ENCODE results near the gene LMBR1.

Gene LMBR1

DNA sequence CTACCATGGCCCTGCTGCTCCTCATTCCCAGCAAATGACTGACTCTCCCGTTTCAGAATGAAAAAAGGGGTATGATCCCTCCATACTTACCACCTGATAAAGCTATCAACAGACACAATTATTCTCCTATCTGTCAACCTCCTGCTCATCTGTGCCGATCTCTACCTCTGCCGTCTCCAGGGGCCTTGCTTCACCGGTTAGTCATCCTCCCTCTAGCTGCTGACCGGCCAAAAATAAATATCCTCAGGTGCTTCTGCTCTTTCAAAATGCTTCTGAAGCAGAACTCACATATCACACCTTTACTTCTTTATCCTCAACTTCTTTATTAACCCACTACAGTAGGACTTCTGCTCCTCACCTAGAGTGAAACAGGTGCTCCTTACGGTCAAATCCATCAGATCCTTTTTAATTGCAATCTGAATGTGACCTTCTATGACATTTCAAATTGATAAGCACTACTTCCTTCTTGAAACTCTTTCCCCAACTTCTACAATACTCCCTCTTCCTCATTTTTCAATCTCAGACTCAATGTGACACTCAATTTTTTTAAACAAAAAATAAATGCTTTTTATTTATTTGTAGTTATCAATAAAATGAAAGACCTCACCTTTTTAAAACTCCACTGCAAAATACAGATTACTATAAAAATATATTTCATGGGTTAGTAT lies 63.2 kb downstream of the LMBR1 start:
- Histone ChIP-seq H3K4me3 (ENCODE audit: low read length in 2 of 2) (no peak overlapping the region), H3K27me3 (ENCODE audit: control insufficient read depth in 3 of 3, insufficient read depth in 3 of 3, low read depth in 1 of 3, low read length in 3 of 3) (no peaks in the 10 kb centered on the region), H3K23ac (ENCODE audit: low read depth, low read length, poor library complexity) (no peak overlapping the region)

DNA sequence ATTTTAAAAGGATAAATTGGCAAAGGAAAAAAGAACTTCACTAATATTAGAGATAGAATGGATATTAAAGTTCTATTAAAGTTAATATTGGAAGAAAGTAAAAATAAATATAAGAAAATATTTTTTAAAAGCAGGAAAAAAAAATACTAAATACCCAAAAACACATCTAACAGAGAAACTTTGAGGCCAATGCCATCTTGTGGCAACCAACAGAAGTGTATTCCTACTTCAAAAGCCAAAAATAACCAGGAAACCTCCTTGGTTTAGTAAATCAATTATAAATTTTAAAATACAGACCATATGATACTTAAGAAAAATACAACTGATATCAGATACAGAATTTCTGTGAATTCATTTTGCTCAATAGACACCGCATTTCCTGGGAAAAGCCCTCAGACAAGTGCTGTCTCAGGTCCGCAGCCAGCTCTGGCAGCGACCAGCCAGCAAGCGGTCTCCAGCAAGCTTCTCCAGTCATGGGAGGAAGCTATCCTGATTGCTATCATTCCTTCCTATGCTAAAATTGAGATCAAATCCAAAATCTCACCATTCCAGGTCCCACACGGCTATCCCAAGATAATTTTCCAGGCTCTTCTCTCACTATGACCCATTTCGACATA lies 65.3 kb downstream of the LMBR1 start:
- no peak overlapping the region for H2AFZ ChIP-seq (ENCODE audit: low read length)
- H2BK5ac ChIP-seq (ENCODE audit: low read length), result no peak overlapping the region
- H3K9me3 ChIP-seq (replicated peaks in 1 of 2; ENCODE audit: control insufficient read depth in 2 of 2, insufficient read depth in 1 of 2, low read depth in 1 of 2, low read length in 2 of 2), result no peaks in the 10 kb centered on the region
- no peak overlapping the region for H3K4me3 ChIP-seq (ENCODE audit: low read length in 2 of 2)
- no peak overlapping the region for H3K9ac ChIP-seq (ENCODE audit: low read depth, low read length, poor library complexity)
- no peak overlapping the region for H3K23ac ChIP-seq (ENCODE audit: low read depth, low read length, poor library complexity)
- no peak overlapping the region for H3K14ac ChIP-seq (ENCODE audit: low read length)
- no peak overlapping the region for H2AK5ac ChIP-seq (ENCODE audit: low read depth, low read length)
- no peak overlapping the region for H3K27ac ChIP-seq (replicated peaks; ENCODE audit: low read length)
- no CpG with 5 or more reads among the region's 6 CpGs for WGBS, 2 donors (ENCODE audit: extremely low coverage in 2 of 2, insufficient read length in 2 of 2, insufficient replicate concordance in 1 of 2)
- H3K4me1 ChIP-seq (ENCODE audit: control insufficient read depth in 2 of 2, insufficient read depth in 1 of 2, low read depth in 1 of 2, low read length in 2 of 2), result no peaks in the 10 kb centered on the region
- no peak overlapping the region for H2BK12ac ChIP-seq (ENCODE audit: low read length)
- no peak overlapping the region for H4K91ac ChIP-seq (ENCODE audit: low read depth, low read length, poor library complexity)
- H3K36me3 ChIP-seq (replicated peaks in 1 of 2; ENCODE audit: control insufficient read depth in 2 of 2, insufficient read depth in 2 of 2, low read length in 2 of 2), result peaks cover 3 to 36% of the 10 kb centered on the region in 2 donors
- no peak overlapping the region for H4K8ac ChIP-seq (ENCODE audit: low read depth, low read length)
- H3K18ac ChIP-seq (ENCODE audit: low read length), result no peak overlapping the region
- no peak overlapping the region for H3K4me2 ChIP-seq (ENCODE audit: insufficient read depth, low read length, poor library complexity, severe bottlenecking)
- no peak overlapping the region for H2BK120ac ChIP-seq (ENCODE audit: low read depth, low read length)
- H3K27me3 ChIP-seq (ENCODE audit: control insufficient read depth in 3 of 3, insufficient read depth in 3 of 3, low read depth in 1 of 3, low read length in 3 of 3), result no peaks in the 10 kb centered on the region
- no peak for DNase-seq (ENCODE audit: low spot score)
- H3K79me1 ChIP-seq (ENCODE audit: low read depth, low read length), result no peaks in the 10 kb centered on the region
- no peak overlapping the region for H3K4ac ChIP-seq (ENCODE audit: low read length)
- H2BK15ac ChIP-seq (ENCODE audit: low read length), result no peak overlapping the region

More for the DNA sequence above, 63.2 kb downstream of the LMBR1 start:
- no peak overlapping the region for H2BK15ac ChIP-seq (ENCODE audit: low read length)
- no peak overlapping the region for H2BK120ac ChIP-seq (ENCODE audit: low read depth, low read length)
- peaks cover 3 to 45% of the 10 kb centered on the region in 2 donors for H3K36me3 ChIP-seq (replicated peaks in 1 of 2; ENCODE audit: control insufficient read depth in 2 of 2, insufficient read depth in 2 of 2, low read length in 2 of 2)
- H2AK5ac ChIP-seq (ENCODE audit: low read depth, low read length), result no peak overlapping the region
- H3K27ac ChIP-seq (replicated peaks; ENCODE audit: low read length), result no peak overlapping the region
- no peak overlapping the region for H2AFZ ChIP-seq (ENCODE audit: low read length)
- H4K8ac ChIP-seq (ENCODE audit: low read depth, low read length), result no peak overlapping the region
- H3K14ac ChIP-seq (ENCODE audit: low read length), result no peak overlapping the region
- H3K18ac ChIP-seq (ENCODE audit: low read length), result no peak overlapping the region
- no peak overlapping the region for H3K4ac ChIP-seq (ENCODE audit: low read length)
- no peak overlapping the region for H3K9ac ChIP-seq (ENCODE audit: low read depth, low read length, poor library complexity)
- DNase-seq (ENCODE audit: low spot score), result no peak
- no peak overlapping the region for H2BK12ac ChIP-seq (ENCODE audit: low read length)
- no peak overlapping the region for H3K4me2 ChIP-seq (ENCODE audit: insufficient read depth, low read length, poor library complexity, severe bottlenecking)
- no peaks in the 10 kb centered on the region for H3K9me3 ChIP-seq (replicated peaks in 1 of 2; ENCODE audit: control insufficient read depth in 2 of 2, insufficient read depth in 1 of 2, low read depth in 1 of 2, low read length in 2 of 2)
- no peak overlapping the region for H2BK5ac ChIP-seq (ENCODE audit: low read length)
- H4K91ac ChIP-seq (ENCODE audit: low read depth, low read length, poor library complexity), result no peak overlapping the region
- no peaks in the 10 kb centered on the region for H3K79me1 ChIP-seq (ENCODE audit: low read depth, low read length)
- no peaks in the 10 kb centered on the region for H3K4me1 ChIP-seq (ENCODE audit: control insufficient read depth in 2 of 2, insufficient read depth in 1 of 2, low read depth in 1 of 2, low read length in 2 of 2)
- no CpG with 5 or more reads among the region's 6 CpGs for WGBS, 2 donors (ENCODE audit: extremely low coverage in 2 of 2, insufficient read length in 2 of 2, insufficient replicate concordance in 1 of 2)

DNA sequence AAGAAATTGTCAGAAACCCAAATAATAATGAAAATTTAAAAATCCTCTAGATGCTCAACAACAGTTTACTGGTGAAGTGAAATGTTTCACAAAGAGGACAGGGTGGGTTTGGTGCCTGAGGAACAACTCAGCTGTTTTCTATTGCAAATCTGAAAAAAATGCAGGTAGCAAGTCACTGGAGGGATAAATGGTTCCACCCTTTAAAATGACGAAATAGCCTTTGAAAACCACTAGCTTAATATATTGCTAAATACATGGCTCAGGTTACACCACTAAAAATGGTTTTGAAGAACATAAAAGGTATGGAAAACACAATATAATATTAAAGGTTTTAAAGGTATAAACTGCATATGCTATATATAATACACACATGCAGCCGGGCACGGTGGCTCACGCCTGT lies 69.5 kb downstream of the LMBR1 start:
- no peak overlapping the region for H4K91ac ChIP-seq (ENCODE audit: low read depth, low read length, poor library complexity)
- H2AK5ac ChIP-seq (ENCODE audit: low read depth, low read length), result no peak overlapping the region
- no peak overlapping the region for H4K8ac ChIP-seq (ENCODE audit: low read depth, low read length)
- H3K4me1 ChIP-seq (ENCODE audit: control insufficient read depth in 2 of 2, insufficient read depth in 1 of 2, low read depth in 1 of 2, low read length in 2 of 2), result no peaks in the 10 kb centered on the region
- H2AFZ ChIP-seq (ENCODE audit: low read length), result no peak overlapping the region
- peaks cover 0 to 24% of the 10 kb centered on the region in 2 donors for H3K36me3 ChIP-seq (replicated peaks in 1 of 2; ENCODE audit: control insufficient read depth in 2 of 2, insufficient read depth in 2 of 2, low read length in 2 of 2)
- H3K4me2 ChIP-seq (ENCODE audit: insufficient read depth, low read length, poor library complexity, severe bottlenecking), result no peak overlapping the region
- no peak overlapping the region for H2BK120ac ChIP-seq (ENCODE audit: low read depth, low read length)
- H3K9ac ChIP-seq (ENCODE audit: low read depth, low read length, poor library complexity), result no peak overlapping the region
- no peaks in the 10 kb centered on the region for H3K9me3 ChIP-seq (replicated peaks in 1 of 2; ENCODE audit: control insufficient read depth in 2 of 2, insufficient read depth in 1 of 2, low read depth in 1 of 2, low read length in 2 of 2)
- H2BK12ac ChIP-seq (ENCODE audit: low read length), result no peak overlapping the region
- H3K27me3 ChIP-seq (ENCODE audit: control insufficient read depth in 3 of 3, insufficient read depth in 3 of 3, low read depth in 1 of 3, low read length in 3 of 3), result no peaks in the 10 kb centered on the region
- no peaks in the 10 kb centered on the region for H3K79me1 ChIP-seq (ENCODE audit: low read depth, low read length)
- H2BK5ac ChIP-seq (ENCODE audit: low read length), result no peak overlapping the region
- DNase-seq (ENCODE audit: low spot score), result no peak
- H3K23ac ChIP-seq (ENCODE audit: low read depth, low read length, poor library complexity), result no peak overlapping the region
- no peak overlapping the region for H3K14ac ChIP-seq (ENCODE audit: low read length)
- H3K4ac ChIP-seq (ENCODE audit: low read length), result no peak overlapping the region
- WGBS, 2 donors (ENCODE audit: extremely low coverage in 2 of 2, insufficient read length in 2 of 2, insufficient replicate concordance in 1 of 2), result no CpG with 5 or more reads among the region's 4 CpGs
- H2BK15ac ChIP-seq (ENCODE audit: low read length), result no peak overlapping the region
- H3K4me3 ChIP-seq (ENCODE audit: low read length in 2 of 2), result no peak overlapping the region
- H3K27ac ChIP-seq (replicated peaks; ENCODE audit: low read length), result no peak overlapping the region
- H3K18ac ChIP-seq (ENCODE audit: low read length), result no peak overlapping the region

DNA sequence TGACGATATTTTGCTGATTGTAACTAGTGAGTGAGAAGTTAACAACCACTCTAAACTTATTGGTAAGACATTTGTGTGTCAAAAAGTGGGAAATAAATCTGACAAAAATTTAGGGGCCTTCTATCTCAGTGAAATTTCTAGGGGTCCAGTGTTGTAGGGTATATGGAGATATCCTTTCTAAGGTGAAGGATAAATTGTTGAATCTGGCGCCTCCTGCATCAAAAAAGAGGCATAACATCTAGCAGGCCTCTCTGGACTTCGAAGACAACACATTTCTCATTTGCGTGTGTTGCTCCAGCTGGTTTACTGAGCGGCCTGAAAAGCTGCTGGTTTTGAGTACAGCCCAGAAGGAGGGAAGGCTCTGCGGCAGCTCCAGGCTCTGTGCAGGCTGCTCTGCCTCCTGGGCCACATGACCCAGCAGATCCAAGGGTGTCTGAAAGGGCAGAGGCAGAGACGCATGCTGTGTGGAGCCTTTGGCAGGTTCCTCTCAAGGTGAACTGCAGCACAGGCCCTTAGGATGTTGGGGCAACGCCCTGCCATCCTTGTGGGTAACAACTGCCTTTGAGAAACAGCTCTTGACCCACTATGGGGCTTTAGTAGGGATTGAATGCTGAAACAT lies 72.4 kb downstream of the LMBR1 start:
- H3K36me3 ChIP-seq (replicated peaks in 1 of 2; ENCODE audit: control insufficient read depth in 2 of 2, insufficient read depth in 2 of 2, low read length in 2 of 2), result peaks cover 0 to 18% of the 10 kb centered on the region in 2 donors
- H2BK120ac ChIP-seq (ENCODE audit: low read depth, low read length), result no peak overlapping the region
- H2BK15ac ChIP-seq (ENCODE audit: low read length), result no peak overlapping the region
- H3K14ac ChIP-seq (ENCODE audit: low read length), result no peak overlapping the region
- H3K9ac ChIP-seq (ENCODE audit: low read depth, low read length, poor library complexity), result no peak overlapping the region
- H2AK5ac ChIP-seq (ENCODE audit: low read depth, low read length), result no peak overlapping the region
- H3K27ac ChIP-seq (replicated peaks; ENCODE audit: low read length), result no peak overlapping the region
- no peak overlapping the region for H3K4ac ChIP-seq (ENCODE audit: low read length)
- H3K23ac ChIP-seq (ENCODE audit: low read depth, low read length, poor library complexity), result no peak overlapping the region
- H2BK5ac ChIP-seq (ENCODE audit: low read length), result no peak overlapping the region
- no peaks in the 10 kb centered on the region for H3K27me3 ChIP-seq (ENCODE audit: control insufficient read depth in 3 of 3, insufficient read depth in 3 of 3, low read depth in 1 of 3, low read length in 3 of 3)
- H3K9me3 ChIP-seq (replicated peaks in 1 of 2; ENCODE audit: control insufficient read depth in 2 of 2, insufficient read depth in 1 of 2, low read depth in 1 of 2, low read length in 2 of 2), result no peaks in the 10 kb centered on the region
- H4K91ac ChIP-seq (ENCODE audit: low read depth, low read length, poor library complexity), result no peak overlapping the region
- H3K79me1 ChIP-seq (ENCODE audit: low read depth, low read length), result no peaks in the 10 kb centered on the region
- H3K4me1 ChIP-seq (ENCODE audit: control insufficient read depth in 2 of 2, insufficient read depth in 1 of 2, low read depth in 1 of 2, low read length in 2 of 2), result no peaks in the 10 kb centered on the region
- no peak overlapping the region for H3K4me2 ChIP-seq (ENCODE audit: insufficient read depth, low read length, poor library complexity, severe bottlenecking)
- no peak overlapping the region for H3K4me3 ChIP-seq (ENCODE audit: low read length in 2 of 2)
- DNase-seq (ENCODE audit: low spot score), result no peak
- no CpG with 5 or more reads among the region's 8 CpGs for WGBS, 2 donors (ENCODE audit: extremely low coverage in 2 of 2, insufficient read length in 2 of 2, insufficient replicate concordance in 1 of 2)
- no peak overlapping the region for H3K18ac ChIP-seq (ENCODE audit: low read length)
- H4K8ac ChIP-seq (ENCODE audit: low read depth, low read length), result no peak overlapping the region
- no peak overlapping the region for H2AFZ ChIP-seq (ENCODE audit: low read length)
- H2BK12ac ChIP-seq (ENCODE audit: low read length), result no peak overlapping the region

All from neuronal stem cell (in vitro differentiated cells).